RWPE2 (cell line): ENCODE results near the gene YARS1.
A peak's percentile ranks its signal among the peaks of the same experiment; 100 is the strongest.

Source experiments
- ATAC-seq: fragments of 200-7000 bp; cut with Tn5 transposase; 3 replicates; pipeline ENCODE4 v1.9.1; 2021; ENCODE audit warnings: low read depth
- DNase-seq: peaks from one replicate; pipeline ENCODE4 v3.0.0-alpha.2; 2020; ENCODE audit warnings: low spot score
- H3K27ac ChIP-seq: fragments of 450-650 bp; 2 replicates; pipeline ENCODE4 v1.5.1; 2017; ENCODE audit warnings: mild to moderate bottlenecking; ENCODE audit not compliant: poor library complexity, severe bottlenecking
- H3K27me3 ChIP-seq: fragments of 250-450 bp; sonication (Bioruptor Pico); 2 replicates; pipeline ENCODE4 v1.5.1; 2021; ENCODE audit warnings: mild to moderate bottlenecking, moderate library complexity; ENCODE audit not compliant: insufficient read depth, poor library complexity, severe bottlenecking
- H3K36me3 ChIP-seq: fragments of 250-450 bp; sonication (Bioruptor Pico); 2 replicates; pipeline ENCODE4 v1.5.1; 2020; ENCODE audit warnings: low read depth, mild to moderate bottlenecking, moderate library complexity
- H3K4me1 ChIP-seq: fragments of 250-450 bp; sonication (Bioruptor Pico); 2 replicates; pipeline ENCODE4 v1.5.1; 2021; ENCODE audit warnings: mild to moderate bottlenecking, moderate library complexity; ENCODE audit not compliant: insufficient read depth, poor library complexity, severe bottlenecking
- H3K4me3 ChIP-seq: fragments of 250-450 bp; sonication (Bioruptor Pico); 2 replicates; pipeline ENCODE4 v1.5.1; 2021; ENCODE audit warnings: mild to moderate bottlenecking, moderate library complexity; ENCODE audit not compliant: severe bottlenecking
- H3K9me3 ChIP-seq: fragments of 250-450 bp; sonication (Bioruptor Pico); 2 replicates; pipeline ENCODE4 v1.5.1; 2021; ENCODE audit warnings: mild to moderate bottlenecking, moderate library complexity; ENCODE audit not compliant: severe bottlenecking
- CTCF ChIP-seq: fragments of 450-650 bp; IDR thresholded peaks from one replicate; pipeline ENCODE4 v1.5.1; 2017; ENCODE audit warnings: mild to moderate bottlenecking, moderate library complexity; ENCODE audit not compliant: poor library complexity, severe bottlenecking

The YARS1 gene

GRCh38 chr1:32782086-32782485, 35.1 kb downstream of the YARS1 start:
- no peak for DNase-seq
- Histone ChIP-seq H3K4me3 (no peak overlapping the region), H3K4me1 (peaks cover 14% of the 10 kb centered on the region), H3K9me3 (peaks cover 2% of the 10 kb centered on the region), H3K27ac (peak overlapping the region; percentile 78), H3K36me3 (peaks cover 97% of the 10 kb centered on the region), H3K27me3 (no peaks in the 10 kb centered on the region)
- no peak for TF ChIP-seq CTCF
- ATAC-seq, result no peak

GRCh38 chr1:32780628-32781234, 36.4 kb downstream of the YARS1 start:
- peak overlapping the region; percentile 78 for H3K27ac ChIP-seq
- peaks cover 18% of the 10 kb centered on the region for H3K4me1 ChIP-seq
- no peaks in the 10 kb centered on the region for H3K9me3 ChIP-seq
- no peak overlapping the region for H3K4me3 ChIP-seq
- ATAC-seq, result peak; percentile 88
- no peak for DNase-seq
- no peaks in the 10 kb centered on the region for H3K27me3 ChIP-seq
- no peak for TF ChIP-seq CTCF
- H3K36me3 ChIP-seq, result peaks cover 97% of the 10 kb centered on the region

- no peak overlapping the region for H3K4me3 ChIP-seq
- H3K27me3 ChIP-seq, result no peaks in the 10 kb centered on the region
- ATAC-seq, result no peak
- TF ChIP-seq CTCF, result no peak
- H3K9me3 ChIP-seq, result no peaks in the 10 kb centered on the region
- peaks cover 97% of the 10 kb centered on the region for H3K36me3 ChIP-seq
- H3K27ac ChIP-seq, result peak overlapping the region; percentile 78
- peaks cover 24% of the 10 kb centered on the region for H3K4me1 ChIP-seq
- DNase-seq, result no peak
These were observed 37.2 kb downstream of the YARS1 start for GRCh38 chr1:32780005-32780404.

GRCh38 chr1:32779242-32779641, 37.9 kb downstream of the YARS1 start:
- Histone ChIP-seq H3K36me3 (peaks cover 97% of the 10 kb centered on the region), H3K4me1 (peaks cover 24% of the 10 kb centered on the region)
- TF ChIP-seq CTCF, result no peak

GRCh38 chr1:32775640-32776337, 41.4 kb downstream of the YARS1 start:
- ATAC-seq, result peak; percentile 1; the same call in 1 of the 3 replicates
- H3K4me1 ChIP-seq, result peaks cover 17% of the 10 kb centered on the region
- TF ChIP-seq CTCF, result no peak
- H3K27me3 ChIP-seq, result no peaks in the 10 kb centered on the region
- H3K9me3 ChIP-seq, result no peaks in the 10 kb centered on the region
- H3K36me3 ChIP-seq, result peaks cover 89% of the 10 kb centered on the region
- H3K4me3 ChIP-seq, result no peak overlapping the region
- peak overlapping the region; percentile 75 for H3K27ac ChIP-seq
- no peak for DNase-seq

More at GRCh38 chr1:32779242-32779641, 37.9 kb downstream of the YARS1 start:
- DNase-seq (no peak), ATAC-seq (no peak)
- H3K27me3 ChIP-seq, result no peaks in the 10 kb centered on the region
- H3K9me3 ChIP-seq, result no peaks in the 10 kb centered on the region
- H3K27ac ChIP-seq, result peak overlapping the region; percentile 78
- H3K4me3 ChIP-seq, result no peak overlapping the region
